ENCODE results near the gene CD160.

Gene CD160

GRCh38 chr1:145729666-145730436, 10.6 kb downstream of the CD160 start:
- Histone ChIP-seq H3K4me1 (ENCODE audit: control insufficient read depth, insufficient read depth, low read length) (no peaks in the 10 kb centered on the region), H3K27ac (ENCODE audit: low read length) (no peak overlapping the region), H3K9me3 (ENCODE audit: control insufficient read depth, insufficient read depth, low read length) (no peaks in the 10 kb centered on the region), H3K36me3 (ENCODE audit: control insufficient read depth, insufficient read depth, low read length) (no peaks in the 10 kb centered on the region), H3K27me3 (ENCODE audit: control insufficient read depth, insufficient read depth, low read length) (no peaks in the 10 kb centered on the region), H3K4me3 (ENCODE audit: low read length) (no peak overlapping the region)
- no peak for DNase-seq (ENCODE audit: low read depth, low spot score)
- no CpG with 5 or more reads among the region's 5 CpGs for WGBS (ENCODE audit: insufficient coverage, insufficient read length)

GRCh38 chr1:145730467-145730866, 11.2 kb downstream of the CD160 start:
- Histone ChIP-seq H3K36me3 (ENCODE audit: control insufficient read depth, insufficient read depth, low read length) (no peaks in the 10 kb centered on the region), H3K9me3 (ENCODE audit: control insufficient read depth, insufficient read depth, low read length) (no peaks in the 10 kb centered on the region), H3K27me3 (ENCODE audit: control insufficient read depth, insufficient read depth, low read length) (no peaks in the 10 kb centered on the region), H3K4me1 (ENCODE audit: control insufficient read depth, insufficient read depth, low read length) (no peaks in the 10 kb centered on the region), H3K27ac (ENCODE audit: low read length) (no peak overlapping the region), H3K4me3 (ENCODE audit: low read length) (no peak overlapping the region)
- no peak for DNase-seq (ENCODE audit: low read depth, low spot score)
- no CpG with 5 or more reads among the region's 4 CpGs for WGBS (ENCODE audit: insufficient coverage, insufficient read length)

GRCh38 chr1:145730900-145731299, 11.6 kb downstream of the CD160 start:
- WGBS (ENCODE audit: insufficient coverage, insufficient read length), result no CpG with 5 or more reads among the region's 3 CpGs
- no peak overlapping the region for H3K4me3 ChIP-seq (ENCODE audit: low read length)

GRCh38 chr1:145736191-145736590, 16.9 kb downstream of the CD160 start:
- H3K27ac ChIP-seq (ENCODE audit: low read length), result no peak overlapping the region
- no CpG with 5 or more reads among the region's 1 CpG for WGBS (ENCODE audit: insufficient coverage, insufficient read length)
- no peaks in the 10 kb centered on the region for H3K36me3 ChIP-seq (ENCODE audit: control insufficient read depth, insufficient read depth, low read length)

More at GRCh38 chr1:145730900-145731299, 11.6 kb downstream of the CD160 start:
- Histone ChIP-seq H3K4me1 (ENCODE audit: control insufficient read depth, insufficient read depth, low read length) (no peaks in the 10 kb centered on the region), H3K36me3 (ENCODE audit: control insufficient read depth, insufficient read depth, low read length) (no peaks in the 10 kb centered on the region), H3K27ac (ENCODE audit: low read length) (no peak overlapping the region), H3K9me3 (ENCODE audit: control insufficient read depth, insufficient read depth, low read length) (no peaks in the 10 kb centered on the region), H3K27me3 (ENCODE audit: control insufficient read depth, insufficient read depth, low read length) (no peaks in the 10 kb centered on the region)
- DNase-seq (ENCODE audit: low read depth, low spot score), result no peak

GRCh38 chr1:145740269-145740668, 21.0 kb downstream of the CD160 start:
- no peak for DNase-seq (ENCODE audit: low read depth, low spot score)
- WGBS (ENCODE audit: insufficient coverage, insufficient read length), result no CpG with 5 or more reads among the region's 4 CpGs
- no peak overlapping the region for H3K27ac ChIP-seq (ENCODE audit: low read length)

More at GRCh38 chr1:145736191-145736590, 16.9 kb downstream of the CD160 start:
- no peak for DNase-seq (ENCODE audit: low read depth, low spot score)
- Histone ChIP-seq H3K27me3 (ENCODE audit: control insufficient read depth, insufficient read depth, low read length) (no peaks in the 10 kb centered on the region), H3K4me3 (ENCODE audit: low read length) (no peak overlapping the region), H3K4me1 (ENCODE audit: control insufficient read depth, insufficient read depth, low read length) (no peaks in the 10 kb centered on the region), H3K9me3 (ENCODE audit: control insufficient read depth, insufficient read depth, low read length) (no peaks in the 10 kb centered on the region)

GRCh38 chr1:145747398-145748247, 28.3 kb downstream of the CD160 start:
- no peak for DNase-seq (ENCODE audit: low read depth, low spot score)
- Histone ChIP-seq H3K27ac (ENCODE audit: low read length) (no peak overlapping the region), H3K9me3 (ENCODE audit: control insufficient read depth, insufficient read depth, low read length) (no peaks in the 10 kb centered on the region), H3K27me3 (ENCODE audit: control insufficient read depth, insufficient read depth, low read length) (no peaks in the 10 kb centered on the region), H3K36me3 (ENCODE audit: control insufficient read depth, insufficient read depth, low read length) (0 out of 2 replicates have a peak, but pooled peaks cover 3% of the 10 kb centered on the region), H3K4me1 (ENCODE audit: control insufficient read depth, insufficient read depth, low read length) (no peaks in the 10 kb centered on the region), H3K4me3 (ENCODE audit: low read length) (no peak overlapping the region)
- WGBS (ENCODE audit: insufficient coverage, insufficient read length), result no CpG with 5 or more reads among the region's 9 CpGs

More at GRCh38 chr1:145740269-145740668, 21.0 kb downstream of the CD160 start:
- Histone ChIP-seq H3K9me3 (ENCODE audit: control insufficient read depth, insufficient read depth, low read length) (no peaks in the 10 kb centered on the region), H3K4me3 (ENCODE audit: low read length) (no peak overlapping the region), H3K27me3 (ENCODE audit: control insufficient read depth, insufficient read depth, low read length) (no peaks in the 10 kb centered on the region), H3K36me3 (ENCODE audit: control insufficient read depth, insufficient read depth, low read length) (no peaks in the 10 kb centered on the region), H3K4me1 (ENCODE audit: control insufficient read depth, insufficient read depth, low read length) (no peaks in the 10 kb centered on the region)

- H3K27me3 ChIP-seq (ENCODE audit: control insufficient read depth, insufficient read depth, low read length), result no peaks in the 10 kb centered on the region
- H3K27ac ChIP-seq (ENCODE audit: low read length), result no peak overlapping the region
- no peak overlapping the region for H3K4me3 ChIP-seq (ENCODE audit: low read length)
- DNase-seq (ENCODE audit: low read depth, low spot score), result no peak
- no CpG with 5 or more reads among the region's 5 CpGs for WGBS (ENCODE audit: insufficient coverage, insufficient read length)
- no peaks in the 10 kb centered on the region for H3K4me1 ChIP-seq (ENCODE audit: control insufficient read depth, insufficient read depth, low read length)
- no peaks in the 10 kb centered on the region for H3K9me3 ChIP-seq (ENCODE audit: control insufficient read depth, insufficient read depth, low read length)
- 0 out of 2 replicates have a peak, but pooled peaks cover 3% of the 10 kb centered on the region for H3K36me3 ChIP-seq (ENCODE audit: control insufficient read depth, insufficient read depth, low read length)
Measured at GRCh38 chr1:145750426-145750825, 31.1 kb downstream of the CD160 start.

- H3K27ac ChIP-seq (ENCODE audit: low read length), result no peak overlapping the region
- H3K4me1 ChIP-seq (ENCODE audit: control insufficient read depth, insufficient read depth, low read length), result no peaks in the 10 kb centered on the region
- DNase-seq (ENCODE audit: low read depth, low spot score), result no peak
- H3K4me3 ChIP-seq (ENCODE audit: low read length), result no peak overlapping the region
- H3K36me3 ChIP-seq (ENCODE audit: control insufficient read depth, insufficient read depth, low read length), result 0 out of 2 replicates have a peak, but pooled peaks cover 3% of the 10 kb centered on the region
- H3K9me3 ChIP-seq (ENCODE audit: control insufficient read depth, insufficient read depth, low read length), result no peaks in the 10 kb centered on the region
- H3K27me3 ChIP-seq (ENCODE audit: control insufficient read depth, insufficient read depth, low read length), result no peaks in the 10 kb centered on the region
- no CpG with 5 or more reads among the region's 5 CpGs for WGBS (ENCODE audit: insufficient coverage, insufficient read length)
Measured at GRCh38 chr1:145751491-145752037, 32.3 kb downstream of the CD160 start.

- no peaks in the 10 kb centered on the region for H3K4me1 ChIP-seq (ENCODE audit: control insufficient read depth, insufficient read depth, low read length)
- no CpG with 5 or more reads among the region's 2 CpGs for WGBS (ENCODE audit: insufficient coverage, insufficient read length)
- H3K36me3 ChIP-seq (ENCODE audit: control insufficient read depth, insufficient read depth, low read length), result peaks cover 2% of the 10 kb centered on the region; the same call in 1 of the 2 replicates
- no peak for DNase-seq (ENCODE audit: low read depth, low spot score)
- H3K4me3 ChIP-seq (ENCODE audit: low read length), result no peak overlapping the region
- H3K9me3 ChIP-seq (ENCODE audit: control insufficient read depth, insufficient read depth, low read length), result peaks cover 2% of the 10 kb centered on the region; the same call in 1 of the 2 replicates
- H3K27ac ChIP-seq (ENCODE audit: low read length), result no peak overlapping the region
- H3K27me3 ChIP-seq (ENCODE audit: control insufficient read depth, insufficient read depth, low read length), result no peaks in the 10 kb centered on the region
Measured at GRCh38 chr1:145757420-145757819, 38.1 kb downstream of the CD160 start.

GRCh38 chr1:145758116-145758515, 38.8 kb downstream of the CD160 start:
- no peak overlapping the region for H3K4me3 ChIP-seq (ENCODE audit: low read length)
- no CpG with 5 or more reads among the region's 1 CpG for WGBS (ENCODE audit: insufficient coverage, insufficient read length)
- H3K9me3 ChIP-seq (ENCODE audit: control insufficient read depth, insufficient read depth, low read length), result peaks cover 2% of the 10 kb centered on the region; the same call in 1 of the 2 replicates
- peaks cover 2% of the 10 kb centered on the region; the same call in 1 of the 2 replicates for H3K36me3 ChIP-seq (ENCODE audit: control insufficient read depth, insufficient read depth, low read length)
- H3K27me3 ChIP-seq (ENCODE audit: control insufficient read depth, insufficient read depth, low read length), result no peaks in the 10 kb centered on the region
- no peak overlapping the region for H3K27ac ChIP-seq (ENCODE audit: low read length)
- H3K4me1 ChIP-seq (ENCODE audit: control insufficient read depth, insufficient read depth, low read length), result no peaks in the 10 kb centered on the region
- DNase-seq (ENCODE audit: low read depth, low spot score), result no peak

Measured in iPS DF 6.9 (cell line).